OCI-LY1 (cell line): Measurements from ENCODE around the gene EML4.

Experiments used
- H2AFZ ChIP-seq: fragments of 200-600 bp; sonication (generic), shearing (Covaris generic); 2 replicates; pipeline ENCODE4 v1.6.0; 2014; ENCODE audit warnings: antibody characterized with exemption, mild to moderate bottlenecking, low read length
- H3F3A ChIP-seq: fragments of 200-600 bp; sonication (generic), shearing (Covaris generic); 2 replicates; pipeline ENCODE4 v1.6.0; 2014; ENCODE audit warnings: mild to moderate bottlenecking, antibody characterized with exemption, low read length, moderate library complexity; ENCODE audit not compliant: insufficient read depth
- H3K27ac ChIP-seq: fragments of 200-600 bp; sonication (generic); 2 replicates; pipeline ENCODE4 v1.5.1; 2014; ENCODE audit warnings: low read length, mixed run types, mild to moderate bottlenecking, low read depth; ENCODE audit not compliant: poor library complexity, severe bottlenecking
- H3K27me3 ChIP-seq: fragments of 200-600 bp; sonication (generic); 2 replicates; pipeline ENCODE4 v1.6.0; 2014; ENCODE audit warnings: antibody characterized with exemption, mild to moderate bottlenecking, low read length, moderate library complexity; ENCODE audit not compliant: insufficient read depth
- H3K36me3 ChIP-seq: fragments of 200-600 bp; sonication (generic); 2 replicates; pipeline ENCODE4 v1.6.1; 2014; ENCODE audit warnings: mild to moderate bottlenecking, antibody characterized with exemption, low read length, moderate library complexity, mixed read lengths; ENCODE audit not compliant: insufficient read depth
- H3K4me1 ChIP-seq: fragments of 200-600 bp; sonication (generic); 2 replicates; pipeline ENCODE4 v1.5.1; 2014; ENCODE audit warnings: mild to moderate bottlenecking, low read length, moderate library complexity; ENCODE audit not compliant: insufficient read depth, severe bottlenecking
- H3K4me2 ChIP-seq: fragments of 200-600 bp; sonication (generic), shearing (Covaris generic); 2 replicates; pipeline ENCODE4 v1.6.1; 2014; ENCODE audit warnings: low read length
- H3K4me3 ChIP-seq: fragments of 200-600 bp; sonication (generic); 2 replicates; pipeline ENCODE4 v1.5.1; 2014; ENCODE audit warnings: low read length, low read depth, mild to moderate bottlenecking, mixed read lengths; ENCODE audit not compliant: poor library complexity, severe bottlenecking
- H3K79me2 ChIP-seq: fragments of 200-600 bp; shearing (Covaris generic); 2 replicates; pipeline ENCODE4 v1.6.1; 2016; ENCODE audit warnings: mixed run types, low read length, mixed read lengths; ENCODE audit not compliant: insufficient read depth
- H3K9ac ChIP-seq: fragments of 200-600 bp; sonication (generic), shearing (Covaris generic); 2 replicates; pipeline ENCODE4 v1.6.1; 2014; ENCODE audit warnings: mild to moderate bottlenecking, low read length, mixed read lengths
- H3K9me2 ChIP-seq: fragments of 200-600 bp; sonication (generic), shearing (Covaris generic); 2 replicates; pipeline ENCODE4 v1.6.1; 2014; ENCODE audit warnings: low read depth, mild to moderate bottlenecking, low read length, mixed read lengths
- H3K9me3 ChIP-seq: fragments of 200-600 bp; shearing (Covaris generic); 2 replicates; pipeline ENCODE4 v1.6.1; 2014; ENCODE audit warnings: low read length, mixed read lengths
- H4K20me1 ChIP-seq: fragments of 200-600 bp; sonication (generic), shearing (Covaris generic); 2 replicates; pipeline ENCODE4 v1.6.0; 2016; ENCODE audit warnings: mild to moderate bottlenecking, low read length; ENCODE audit not compliant: insufficient read depth
- EZH2 ChIP-seq: fragments of 200-600 bp; sonication (generic), shearing (Covaris generic); IDR thresholded peaks from 2 replicates; pipeline ENCODE4 v1.8.0; 2017; ENCODE audit warnings: borderline replicate concordance, mixed run types, mild to moderate bottlenecking, antibody characterized with exemption, low read length, moderate library complexity, mixed read lengths
- TF ChIP-seq, protein P1 (sequence below): fragments of 200-600 bp; sonication (generic), shearing (Covaris generic); IDR thresholded peaks from 2 replicates; pipeline ENCODE4 v1.5.1; 2017; ENCODE audit warnings: mild to moderate bottlenecking, antibody characterized with exemption, low read length, moderate library complexity, mixed read lengths

EML4 gene

DNA sequence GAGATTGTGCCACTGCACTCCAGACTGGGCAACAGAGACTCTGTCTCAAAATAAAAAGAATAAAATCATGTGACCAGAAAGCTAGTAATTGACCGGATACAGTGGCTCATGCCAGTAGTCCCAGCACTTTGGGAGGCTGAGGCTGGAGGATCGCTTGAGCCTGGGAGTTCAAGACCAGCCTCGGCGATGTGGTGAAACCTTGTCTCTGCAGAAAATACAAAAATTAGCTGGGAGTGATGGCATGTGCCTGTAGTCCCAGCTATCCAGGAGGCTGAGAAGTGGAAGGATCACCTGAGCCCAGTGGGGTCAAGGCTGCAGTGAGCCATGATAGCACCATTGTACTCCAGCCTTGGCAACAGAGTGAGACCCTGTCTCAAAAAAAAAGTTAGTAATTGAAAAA is 155.1 kb downstream of the EML4 start:
- H3K9me3 ChIP-seq, result no peaks in the 10 kb centered on the region
- no peak overlapping the region for H3K9ac ChIP-seq
- H3K79me2 ChIP-seq, result no peaks in the 10 kb centered on the region
- H2AFZ ChIP-seq, result no peak overlapping the region
- H3K27me3 ChIP-seq, result no peaks in the 10 kb centered on the region
- H3K4me3 ChIP-seq, result no peak overlapping the region
- no peaks in the 10 kb centered on the region for H3K4me1 ChIP-seq
- H3F3A ChIP-seq, result no peaks in the 10 kb centered on the region
- H4K20me1 ChIP-seq, result no peaks in the 10 kb centered on the region
- TF ChIP-seq EZH2, result no peak
- TF ChIP-seq, protein P1, sequence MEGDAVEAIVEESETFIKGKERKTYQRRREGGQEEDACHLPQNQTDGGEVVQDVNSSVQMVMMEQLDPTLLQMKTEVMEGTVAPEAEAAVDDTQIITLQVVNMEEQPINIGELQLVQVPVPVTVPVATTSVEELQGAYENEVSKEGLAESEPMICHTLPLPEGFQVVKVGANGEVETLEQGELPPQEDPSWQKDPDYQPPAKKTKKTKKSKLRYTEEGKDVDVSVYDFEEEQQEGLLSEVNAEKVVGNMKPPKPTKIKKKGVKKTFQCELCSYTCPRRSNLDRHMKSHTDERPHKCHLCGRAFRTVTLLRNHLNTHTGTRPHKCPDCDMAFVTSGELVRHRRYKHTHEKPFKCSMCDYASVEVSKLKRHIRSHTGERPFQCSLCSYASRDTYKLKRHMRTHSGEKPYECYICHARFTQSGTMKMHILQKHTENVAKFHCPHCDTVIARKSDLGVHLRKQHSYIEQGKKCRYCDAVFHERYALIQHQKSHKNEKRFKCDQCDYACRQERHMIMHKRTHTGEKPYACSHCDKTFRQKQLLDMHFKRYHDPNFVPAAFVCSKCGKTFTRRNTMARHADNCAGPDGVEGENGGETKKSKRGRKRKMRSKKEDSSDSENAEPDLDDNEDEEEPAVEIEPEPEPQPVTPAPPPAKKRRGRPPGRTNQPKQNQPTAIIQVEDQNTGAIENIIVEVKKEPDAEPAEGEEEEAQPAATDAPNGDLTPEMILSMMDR, result no peak
- H3K9me2 ChIP-seq, result no peaks in the 10 kb centered on the region
- H3K27ac ChIP-seq, result no peak overlapping the region
- no peak overlapping the region for H3K4me2 ChIP-seq
- peaks cover 4% of the 10 kb centered on the region; the same call in 1 of the 2 replicates for H3K36me3 ChIP-seq

DNA sequence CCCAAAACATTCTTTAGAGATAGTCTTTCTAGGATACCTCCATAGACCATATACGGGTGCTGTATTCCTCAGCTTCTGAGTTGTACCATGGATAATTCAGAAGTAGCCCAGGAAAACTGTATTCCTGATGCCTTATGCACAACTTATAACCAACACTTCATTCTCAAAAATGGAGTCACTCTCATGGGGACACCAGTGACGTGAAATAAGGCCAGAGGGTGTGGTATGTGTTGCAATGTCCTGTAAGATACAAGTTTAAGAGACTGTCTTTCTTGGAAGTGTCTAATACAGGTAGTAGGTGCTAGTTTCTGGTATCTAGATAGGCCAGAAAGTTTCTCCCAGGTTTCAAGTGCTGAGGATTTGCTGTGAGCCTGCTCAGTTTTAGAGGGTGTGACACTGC is 155.8 kb downstream of the EML4 start:
- Histone ChIP-seq H3K36me3 (peaks cover 11% of the 10 kb centered on the region; the same call in 1 of the 2 replicates), H3K4me1 (no peaks in the 10 kb centered on the region), H3K4me3 (no peak overlapping the region), H3K27me3 (no peaks in the 10 kb centered on the region), H3K79me2 (no peaks in the 10 kb centered on the region), H2AFZ (no peak overlapping the region), H3F3A (no peaks in the 10 kb centered on the region), H3K9me2 (no peaks in the 10 kb centered on the region), H3K27ac (no peak overlapping the region), H3K4me2 (no peak overlapping the region), H3K9ac (no peak overlapping the region), H3K9me3 (no peaks in the 10 kb centered on the region), H4K20me1 (no peaks in the 10 kb centered on the region)
- TF ChIP-seq, protein P1, result no peak
- TF ChIP-seq EZH2, result no peak

DNA sequence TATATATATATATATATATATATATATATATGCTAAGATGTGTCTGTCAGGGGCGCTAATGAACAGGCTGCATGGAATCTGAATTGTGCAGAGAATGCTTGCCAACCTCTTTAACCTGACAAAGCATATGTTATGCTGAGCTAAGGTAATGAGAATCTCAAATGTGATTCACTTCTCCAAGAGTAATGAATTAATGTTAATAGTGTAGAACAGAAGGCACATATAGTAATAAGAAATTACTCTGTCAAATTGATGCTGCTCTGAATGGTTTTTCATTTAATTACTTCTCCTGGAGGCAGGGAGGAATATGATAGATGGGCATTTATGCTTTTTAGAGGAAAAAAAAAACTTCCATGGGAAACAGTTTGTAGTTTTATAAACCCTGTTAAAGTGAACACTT is 156.5 kb downstream of the EML4 start:
- Histone ChIP-seq H3K9me3 (no peaks in the 10 kb centered on the region), H3F3A (no peaks in the 10 kb centered on the region), H3K27ac (no peak overlapping the region), H3K9me2 (no peaks in the 10 kb centered on the region), H3K36me3 (peaks cover 17% of the 10 kb centered on the region; the same call in 1 of the 2 replicates), H3K9ac (no peak overlapping the region), H3K79me2 (no peaks in the 10 kb centered on the region), H3K27me3 (no peaks in the 10 kb centered on the region), H3K4me2 (no peak overlapping the region), H3K4me1 (no peaks in the 10 kb centered on the region), H2AFZ (no peak overlapping the region), H4K20me1 (no peaks in the 10 kb centered on the region), H3K4me3 (no peak overlapping the region)
- no peak for TF ChIP-seq EZH2
- TF ChIP-seq, protein P1, result no peak
